DND-41 (cell line): ENCODE data around the gene RRAS.

Experiments used
- EZH2 ChIP-seq: IDR thresholded peaks from 3 replicates; pipeline ENCODE4 v1.6.1; 2012; ENCODE audit warnings: borderline replicate concordance, low read depth, mild to moderate bottlenecking, moderate library complexity, low read length, inconsistent platforms; ENCODE audit not compliant: severe bottlenecking
- TF ChIP-seq, protein P1 (sequence below): IDR thresholded peaks from 2 replicates; pipeline ENCODE4 v1.5.1; 2012; ENCODE audit warnings: borderline replicate concordance, low read length, moderate library complexity, mild to moderate bottlenecking; ENCODE audit not compliant: poor library complexity, severe bottlenecking; ENCODE audit errors: extremely low read depth

GRCh38 chr19:49614096-49614833 lies 25.7 kb downstream of the RRAS start:
- TF ChIP-seq, protein P1, sequence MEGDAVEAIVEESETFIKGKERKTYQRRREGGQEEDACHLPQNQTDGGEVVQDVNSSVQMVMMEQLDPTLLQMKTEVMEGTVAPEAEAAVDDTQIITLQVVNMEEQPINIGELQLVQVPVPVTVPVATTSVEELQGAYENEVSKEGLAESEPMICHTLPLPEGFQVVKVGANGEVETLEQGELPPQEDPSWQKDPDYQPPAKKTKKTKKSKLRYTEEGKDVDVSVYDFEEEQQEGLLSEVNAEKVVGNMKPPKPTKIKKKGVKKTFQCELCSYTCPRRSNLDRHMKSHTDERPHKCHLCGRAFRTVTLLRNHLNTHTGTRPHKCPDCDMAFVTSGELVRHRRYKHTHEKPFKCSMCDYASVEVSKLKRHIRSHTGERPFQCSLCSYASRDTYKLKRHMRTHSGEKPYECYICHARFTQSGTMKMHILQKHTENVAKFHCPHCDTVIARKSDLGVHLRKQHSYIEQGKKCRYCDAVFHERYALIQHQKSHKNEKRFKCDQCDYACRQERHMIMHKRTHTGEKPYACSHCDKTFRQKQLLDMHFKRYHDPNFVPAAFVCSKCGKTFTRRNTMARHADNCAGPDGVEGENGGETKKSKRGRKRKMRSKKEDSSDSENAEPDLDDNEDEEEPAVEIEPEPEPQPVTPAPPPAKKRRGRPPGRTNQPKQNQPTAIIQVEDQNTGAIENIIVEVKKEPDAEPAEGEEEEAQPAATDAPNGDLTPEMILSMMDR, result no peak
- no peak for TF ChIP-seq EZH2
